Activated T-helper 17 cell treated with anti-CD3 and anti-CD28 coated beads, Interleukin-2, amount 50 U/mL, for 72 hours (primary cell): Measurements from ENCODE around the gene RMDN2. TPM values are rescaled to one million over a fixed set of nuclear protein-coding genes. Genes with fewer than 3 reads are reported as not detected.
"Not testable (repeated sequence)": the region's sequence is repeated elsewhere in the genome, so short reads cannot be mapped to it uniquely, and the experiment has no call there.

Source experiments
- ATAC-seq: fragments of 150-1000 bp; cut with Tn5 transposase; replicated peaks from 2 replicates; pipeline ENCODE4 v1.10.0; 2021; ENCODE audit warnings: mild to moderate bottlenecking, moderate library complexity
- H3K27ac Mint-ChIP-seq: one replicate; pipeline ENCODE4 v1.8.0; 2022; ENCODE audit warnings: mixed read lengths
- H3K27me3 Mint-ChIP-seq: one replicate; pipeline ENCODE4 v1.8.0; 2022; ENCODE audit warnings: mixed read lengths
- H3K36me3 Mint-ChIP-seq: one replicate; pipeline ENCODE4 v1.8.0; 2022; ENCODE audit warnings: low read depth, mild to moderate bottlenecking, mixed read lengths
- H3K4me1 Mint-ChIP-seq: one replicate; pipeline ENCODE4 v1.8.0; 2022; ENCODE audit warnings: mixed read lengths
- H3K4me3 Mint-ChIP-seq: one replicate; pipeline ENCODE4 v1.8.0; 2022; ENCODE audit warnings: mild to moderate bottlenecking, mixed read lengths
- H3K9me3 Mint-ChIP-seq: one replicate; pipeline ENCODE4 v1.8.0; 2022; ENCODE audit warnings: mixed read lengths
- total RNA-seq, 2 donors: library from RNA; stranded (reverse); gene quantifications; one replicate each; pipeline ENCODE4 v1.2.3, GENCODE V29; 2022

Gene RMDN2
- total RNA-seq, 2 donors from 2014 or later = 1.4 to 2.0 TPM

DNA sequence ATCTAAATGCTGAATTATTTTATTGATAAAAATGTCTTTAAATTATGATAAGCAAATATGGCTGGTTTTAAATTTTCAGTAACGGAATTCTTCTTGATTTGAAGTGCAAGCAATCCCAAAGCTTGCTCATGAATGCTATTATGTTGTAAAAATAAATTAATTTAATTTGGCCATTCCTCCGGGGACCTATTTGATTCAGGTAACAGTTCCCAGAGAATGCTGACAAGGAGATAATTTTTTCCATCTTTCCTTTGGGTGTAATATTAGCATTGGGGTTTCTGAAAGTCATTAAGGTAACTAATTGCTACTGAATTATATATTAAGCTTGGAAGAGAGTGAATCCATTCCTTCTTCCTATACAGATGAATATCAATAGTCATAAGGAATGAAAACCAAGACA, 12.5 kb upstream of the RMDN2 start:
- H3K4me3 Mint-ChIP-seq = no peak overlapping the region
- no peaks in the 10 kb centered on the region for H3K4me1 Mint-ChIP-seq
- no peaks in the 10 kb centered on the region for H3K27me3 Mint-ChIP-seq
- H3K36me3 Mint-ChIP-seq = no peaks in the 10 kb centered on the region
- no peak for ATAC-seq
- no peaks in the 10 kb centered on the region for H3K9me3 Mint-ChIP-seq
- H3K27ac Mint-ChIP-seq = no peak overlapping the region

DNA sequence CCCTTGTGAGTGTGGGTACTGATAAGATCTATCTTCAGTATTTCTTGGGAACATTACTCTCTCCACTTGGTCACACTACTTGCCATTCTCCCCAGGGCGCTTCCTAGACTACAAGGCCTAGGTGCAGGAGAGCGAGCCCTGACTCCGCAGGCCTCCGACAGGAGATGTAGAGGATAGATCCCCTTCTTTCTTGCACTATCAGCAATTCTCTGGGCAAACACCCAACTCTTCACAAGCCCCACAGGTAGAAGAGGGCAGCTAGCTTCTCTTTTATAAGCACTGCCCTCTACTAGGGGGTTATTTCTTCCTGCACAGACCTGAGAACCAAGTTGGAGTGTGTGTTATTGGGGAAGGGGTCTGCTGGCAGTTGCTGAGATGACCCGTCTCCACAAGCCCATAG, 10.7 kb upstream of the RMDN2 start:
- H3K36me3 Mint-ChIP-seq = no peaks in the 10 kb centered on the region
- no peak for ATAC-seq

DNA sequence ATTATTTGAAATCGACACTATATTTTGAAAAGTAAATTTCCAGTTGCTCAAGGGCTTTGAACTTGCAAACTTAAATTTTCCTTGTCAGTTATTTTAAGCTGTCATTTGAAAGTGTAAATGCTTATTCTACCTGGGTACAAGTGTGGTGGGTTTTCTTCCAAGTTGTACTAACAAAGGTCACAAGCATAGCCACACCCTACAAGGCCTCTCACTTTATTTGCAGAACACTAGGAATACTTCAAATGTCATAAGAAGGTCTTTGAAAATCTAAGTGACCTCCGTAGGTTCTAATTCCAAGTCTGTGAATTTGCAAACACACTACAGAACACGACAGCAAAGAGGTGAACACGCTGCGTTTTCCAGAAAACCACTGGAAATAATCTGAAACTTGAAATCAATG, 9.3 kb upstream of the RMDN2 start:
- Mint-ChIP-seq H3K36me3 (no peaks in the 10 kb centered on the region), H3K9me3 (no peaks in the 10 kb centered on the region), H3K27me3 (peaks cover 7% of the 10 kb centered on the region), H3K27ac (no peak overlapping the region), H3K4me1 (no peaks in the 10 kb centered on the region), H3K4me3 (no peak overlapping the region)
- no peak for ATAC-seq

More for the DNA sequence above, 10.7 kb upstream of the RMDN2 start:
- no peak overlapping the region for H3K4me3 Mint-ChIP-seq
- H3K27me3 Mint-ChIP-seq = peaks cover 5% of the 10 kb centered on the region
- H3K9me3 Mint-ChIP-seq = no peaks in the 10 kb centered on the region
- no peak overlapping the region for H3K27ac Mint-ChIP-seq
- no peaks in the 10 kb centered on the region for H3K4me1 Mint-ChIP-seq

DNA sequence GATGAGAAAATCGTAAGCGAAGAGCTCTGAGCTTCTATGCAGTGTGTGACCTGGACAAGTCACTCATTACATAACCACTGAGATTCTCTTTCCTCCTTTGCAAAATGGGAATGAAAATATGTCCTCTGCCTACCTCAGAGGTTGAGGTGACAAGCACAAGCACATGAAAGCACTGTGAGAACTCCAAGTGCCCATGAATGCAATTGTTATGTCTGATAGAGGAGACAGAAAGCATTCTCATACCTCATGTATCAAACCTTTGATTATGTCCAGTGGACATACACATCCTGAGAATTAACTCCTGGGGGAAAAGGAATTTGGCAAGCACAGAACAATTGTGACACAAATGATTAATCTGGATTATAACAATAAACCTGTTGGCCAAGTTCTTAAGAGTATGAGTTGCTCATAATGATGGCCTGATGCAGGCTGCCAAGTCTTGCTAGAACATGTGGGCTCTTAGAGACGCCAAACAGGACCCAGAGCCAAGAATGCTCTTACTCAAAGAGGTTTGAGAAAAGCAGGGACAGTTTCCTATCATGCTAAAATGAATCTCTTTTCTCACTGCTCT, 8.5 kb upstream of the RMDN2 start:
- Mint-ChIP-seq H3K4me3 (no peak overlapping the region), H3K27me3 (peaks cover 7% of the 10 kb centered on the region), H3K9me3 (no peaks in the 10 kb centered on the region), H3K4me1 (no peaks in the 10 kb centered on the region), H3K36me3 (no peaks in the 10 kb centered on the region), H3K27ac (no peak overlapping the region)
- ATAC-seq = no peak

DNA sequence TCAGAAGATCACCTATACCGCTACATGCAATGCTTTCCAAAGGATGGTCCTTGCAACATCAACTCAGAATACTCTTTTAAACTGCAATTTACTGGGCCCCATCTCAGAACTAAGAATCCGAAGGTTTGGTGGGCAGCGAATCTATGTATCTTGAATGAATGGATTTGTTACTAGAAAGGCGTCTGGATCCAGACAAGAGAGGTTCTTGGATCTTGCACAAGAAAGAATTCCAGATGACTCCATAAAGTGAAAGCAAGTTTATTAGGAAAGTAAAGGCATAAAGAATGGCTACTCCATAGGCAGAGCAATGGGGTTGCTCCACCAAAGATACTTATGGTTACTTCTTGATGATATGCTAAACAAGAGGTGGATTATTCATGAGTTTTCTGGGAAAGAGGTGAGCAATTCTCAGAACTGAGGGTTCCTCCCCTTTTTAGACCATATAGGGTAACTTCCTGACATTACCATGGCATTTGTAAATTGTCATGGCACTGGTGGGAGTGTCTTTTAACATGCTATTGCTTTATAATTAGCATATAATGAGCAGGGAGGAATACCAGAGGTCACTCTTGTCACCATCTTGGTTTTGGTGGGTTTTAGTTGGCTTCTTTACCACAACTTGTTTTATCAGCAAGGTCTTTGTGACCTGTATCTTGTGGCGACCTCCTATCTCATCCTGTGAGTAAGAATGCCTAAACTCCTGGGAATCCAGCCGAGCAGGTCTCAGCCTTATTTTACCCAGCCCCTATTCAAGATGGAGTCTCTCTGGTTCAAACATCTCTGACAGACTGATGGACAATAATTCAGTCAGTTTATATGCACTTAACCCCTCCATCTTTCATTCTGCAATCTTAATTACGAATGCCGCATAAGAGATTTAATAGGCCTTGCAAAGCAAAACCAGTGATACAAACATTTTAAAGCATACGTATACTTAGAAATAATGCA, 7.5 kb upstream of the RMDN2 start:
- Mint-ChIP-seq H3K27me3 (peaks cover 9% of the 10 kb centered on the region), H3K9me3 (no peaks in the 10 kb centered on the region), H3K27ac (no peak overlapping the region), H3K36me3 (no peaks in the 10 kb centered on the region), H3K4me1 (no peaks in the 10 kb centered on the region), H3K4me3 (no peak overlapping the region)
- ATAC-seq = no peak

DNA sequence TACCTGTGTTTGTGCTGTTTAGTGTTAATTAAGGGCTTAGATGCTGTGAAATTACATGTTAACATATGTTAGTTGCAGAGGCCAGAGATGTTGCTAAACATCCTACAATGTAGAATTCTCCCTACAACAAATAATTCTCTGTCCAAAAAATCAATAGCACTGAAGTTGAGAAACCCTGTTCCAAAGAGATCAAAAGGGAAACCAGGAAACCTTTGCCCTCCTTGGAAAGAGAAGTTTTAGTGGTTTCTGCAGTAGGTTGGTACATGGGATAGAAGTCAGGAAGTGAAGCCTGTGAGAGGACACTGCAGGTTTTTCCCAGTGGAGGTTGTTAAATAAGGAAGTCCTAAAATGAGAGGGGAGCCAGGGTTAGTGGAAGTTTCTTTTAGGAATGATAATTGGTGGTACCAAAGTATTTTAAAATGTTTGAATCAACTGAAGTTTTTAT, 6.3 kb upstream of the RMDN2 start:
- H3K4me1 Mint-ChIP-seq = no peaks in the 10 kb centered on the region
- no peak overlapping the region for H3K4me3 Mint-ChIP-seq
- H3K27me3 Mint-ChIP-seq = peaks cover 10% of the 10 kb centered on the region
- H3K9me3 Mint-ChIP-seq = no peaks in the 10 kb centered on the region
- H3K27ac Mint-ChIP-seq = no peak overlapping the region
- no peaks in the 10 kb centered on the region for H3K36me3 Mint-ChIP-seq
- ATAC-seq = no peak

DNA sequence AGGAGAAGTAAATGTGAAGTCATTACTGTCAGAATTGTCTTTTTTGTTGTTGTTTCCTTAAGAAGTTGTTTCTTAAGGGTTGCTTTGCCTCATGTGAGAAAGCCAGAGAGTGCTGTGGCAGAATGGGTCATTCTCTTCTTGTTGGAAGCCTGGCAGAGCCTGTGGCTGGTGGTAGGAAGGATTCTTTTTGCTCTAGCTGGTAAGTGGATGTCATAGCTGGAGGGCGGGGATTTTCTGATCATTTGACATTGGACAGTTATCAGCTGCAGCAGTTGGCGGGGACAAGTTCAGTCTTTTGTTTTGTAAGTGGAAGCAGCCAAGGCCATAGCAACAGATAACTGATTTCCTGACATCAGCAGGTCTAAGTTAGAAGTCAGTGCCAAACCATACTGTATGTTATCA, 5.5 kb upstream of the RMDN2 start:
- no peak for ATAC-seq
- no peak overlapping the region for H3K27ac Mint-ChIP-seq
- H3K9me3 Mint-ChIP-seq = no peaks in the 10 kb centered on the region
- no peaks in the 10 kb centered on the region for H3K4me1 Mint-ChIP-seq
- H3K36me3 Mint-ChIP-seq = no peaks in the 10 kb centered on the region
- no peak overlapping the region for H3K4me3 Mint-ChIP-seq
- H3K27me3 Mint-ChIP-seq = peaks cover 10% of the 10 kb centered on the region

DNA sequence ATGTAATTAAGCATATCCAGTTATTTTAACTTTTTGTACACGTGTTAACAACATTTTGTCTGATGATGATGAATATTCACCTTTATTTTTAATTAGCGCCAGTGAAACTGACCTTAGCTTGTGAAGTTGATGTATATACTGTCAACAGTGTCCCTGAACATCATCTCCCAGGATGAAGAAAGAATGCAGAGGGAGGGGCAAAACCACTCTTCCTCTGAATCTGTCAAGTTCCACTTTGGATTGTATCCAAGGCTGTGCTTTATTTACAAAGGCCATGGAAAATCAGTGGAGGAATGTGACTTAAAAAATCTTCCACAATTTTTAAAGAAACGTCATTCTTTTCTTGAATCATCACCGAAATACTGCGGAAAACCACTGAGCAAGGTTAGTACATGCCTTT, 4.5 kb upstream of the RMDN2 start:
- H3K4me3 Mint-ChIP-seq = no peak overlapping the region
- H3K27me3 Mint-ChIP-seq = peaks cover 10% of the 10 kb centered on the region

DNA sequence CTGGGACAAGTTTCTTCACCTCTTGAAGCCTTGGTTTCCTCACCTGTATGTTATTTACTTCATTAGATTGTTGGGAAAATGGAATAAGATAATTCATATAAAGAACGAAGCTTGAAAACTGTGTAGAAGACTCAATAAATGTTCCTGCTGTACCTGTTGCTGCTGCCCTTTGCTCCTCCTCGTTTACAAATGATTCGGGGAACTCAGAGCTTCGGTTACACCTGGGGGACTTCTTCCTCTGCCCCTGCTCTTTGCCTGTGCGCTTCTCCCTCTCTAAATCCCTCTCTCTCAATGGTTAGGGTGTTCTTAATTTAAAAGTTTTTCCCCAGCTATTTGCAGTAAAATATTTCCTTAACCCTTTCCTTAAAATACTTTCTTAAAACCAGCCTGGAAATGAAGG, 3.3 kb upstream of the RMDN2 start:
- no peak for ATAC-seq
- Mint-ChIP-seq H3K9me3 (no peaks in the 10 kb centered on the region), H3K27ac (no peak overlapping the region), H3K4me3 (no peak overlapping the region), H3K36me3 (no peaks in the 10 kb centered on the region), H3K4me1 (no peaks in the 10 kb centered on the region), H3K27me3 (peaks cover 10% of the 10 kb centered on the region)

More for the DNA sequence above, 4.5 kb upstream of the RMDN2 start:
- H3K27ac Mint-ChIP-seq = no peak overlapping the region
- H3K36me3 Mint-ChIP-seq = no peaks in the 10 kb centered on the region
- no peaks in the 10 kb centered on the region for H3K4me1 Mint-ChIP-seq
- no peak for ATAC-seq
- no peaks in the 10 kb centered on the region for H3K9me3 Mint-ChIP-seq

DNA sequence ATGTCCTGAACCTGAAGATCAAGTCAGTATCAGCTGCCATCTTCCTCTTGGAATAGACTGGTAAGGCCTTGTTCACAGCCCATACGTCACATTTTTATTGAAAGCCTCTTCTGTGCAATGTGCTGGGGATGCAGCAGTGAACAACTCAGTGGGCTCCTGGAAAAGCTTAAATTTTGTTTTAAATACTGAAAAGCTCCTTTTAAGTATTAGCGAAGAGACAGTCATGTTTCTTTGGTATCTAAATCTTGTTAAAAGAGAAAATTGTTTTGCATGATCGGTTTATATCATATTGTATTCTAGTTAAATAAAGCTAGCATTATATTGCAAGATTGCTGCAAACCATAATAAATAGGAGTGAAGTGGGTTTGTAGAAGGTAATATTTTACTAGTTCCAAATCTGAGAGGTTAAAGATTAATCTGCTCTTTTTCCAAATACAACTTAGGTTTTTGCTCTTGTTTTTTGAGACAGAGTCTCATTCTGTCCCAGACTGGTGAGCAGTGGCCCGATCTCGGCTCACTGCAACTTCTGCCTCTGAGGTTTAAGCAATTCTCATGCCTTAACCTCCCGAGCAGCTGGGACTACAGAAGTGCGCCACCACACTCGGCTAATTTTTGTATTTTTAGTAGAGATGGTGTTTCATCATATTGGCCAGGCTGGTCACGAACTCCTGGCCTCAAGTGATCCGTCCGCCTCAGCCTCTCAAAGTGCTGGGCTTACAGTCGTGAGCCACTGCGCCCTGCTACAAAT, 1.6 kb upstream of the RMDN2 start:
- Mint-ChIP-seq H3K27me3 (peaks cover 10% of the 10 kb centered on the region), H3K4me1 (no peaks in the 10 kb centered on the region), H3K4me3 (peak overlapping the region; percentile 93), H3K36me3 (no peaks in the 10 kb centered on the region), H3K9me3 (no peaks in the 10 kb centered on the region), H3K27ac (no peak overlapping the region)
- no peak for ATAC-seq

DNA sequence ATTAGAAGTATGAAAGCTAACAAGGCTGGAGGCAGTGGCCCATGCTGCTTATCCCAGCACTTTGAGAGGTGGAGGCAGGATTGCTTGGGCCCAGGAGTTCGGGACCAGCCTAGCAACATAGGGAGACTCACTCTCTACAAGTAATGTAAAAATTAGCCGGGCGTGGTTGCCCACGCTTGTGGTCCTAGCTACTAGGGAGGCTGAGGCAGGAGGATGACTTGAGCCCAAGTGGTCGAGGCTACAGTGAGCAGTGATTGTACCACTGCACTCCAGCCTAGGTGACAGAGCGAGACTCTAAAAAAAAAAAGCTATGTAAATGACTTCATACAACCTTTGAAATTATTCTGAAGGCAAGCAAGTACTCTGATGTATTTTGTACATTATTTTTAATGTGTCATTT, 1.5 kb downstream of the RMDN2 start:
- no peak for ATAC-seq
- Mint-ChIP-seq H3K9me3 (no peaks in the 10 kb centered on the region), H3K36me3 (peaks cover 5% of the 10 kb centered on the region), H3K27ac (no peak overlapping the region), H3K27me3 (peaks cover 3% of the 10 kb centered on the region), H3K4me3 (no peak overlapping the region), H3K4me1 (no peaks in the 10 kb centered on the region)

DNA sequence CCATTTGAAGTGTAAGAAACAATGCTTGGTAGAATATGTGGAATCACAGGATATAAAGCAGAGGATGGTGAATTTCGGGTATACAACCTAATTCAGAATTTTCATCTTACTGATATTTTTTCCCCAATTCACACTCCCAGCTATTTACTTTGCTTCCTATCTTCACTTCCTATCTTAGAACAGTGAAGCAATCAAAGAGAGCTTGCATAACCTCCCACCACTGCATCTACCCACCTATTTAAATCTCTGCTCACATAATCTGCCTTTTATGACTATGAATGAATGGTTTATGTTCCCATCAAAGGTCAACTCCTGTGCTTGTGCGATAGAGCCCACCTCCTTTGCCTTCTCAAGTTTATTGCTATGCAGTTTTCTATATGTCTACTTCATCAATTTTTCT, 3.3 kb downstream of the RMDN2 start:
- H3K36me3 Mint-ChIP-seq = peaks cover 6% of the 10 kb centered on the region
- H3K4me1 Mint-ChIP-seq = no peaks in the 10 kb centered on the region
- no peaks in the 10 kb centered on the region for H3K27me3 Mint-ChIP-seq
- ATAC-seq = no peak
- no peaks in the 10 kb centered on the region for H3K9me3 Mint-ChIP-seq
- H3K4me3 Mint-ChIP-seq = no peak overlapping the region
- no peak overlapping the region for H3K27ac Mint-ChIP-seq

DNA sequence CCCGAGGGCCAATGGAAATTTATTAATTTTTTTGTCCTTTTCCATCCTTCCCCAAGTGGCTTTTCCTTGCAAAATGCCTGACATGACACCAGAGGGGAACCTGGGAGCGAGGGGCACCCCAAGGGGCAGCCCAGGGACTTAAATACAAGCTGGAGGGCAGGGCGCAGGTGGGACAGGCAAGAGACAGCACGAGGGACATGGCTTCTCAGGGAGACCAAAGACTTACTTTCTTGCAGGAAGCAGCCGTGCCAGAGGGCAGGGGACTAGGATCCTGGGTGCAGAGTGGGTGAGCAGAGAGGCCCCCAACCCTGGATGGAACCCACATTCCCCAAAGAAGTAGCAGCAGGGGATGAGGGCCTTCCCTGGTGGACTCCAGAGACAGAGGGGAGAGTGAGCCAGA, 5.3 kb downstream of the RMDN2 start:
- H3K4me1 Mint-ChIP-seq, H3K9me3 Mint-ChIP-seq, ATAC-seq, H3K27me3 Mint-ChIP-seq, H3K4me3 Mint-ChIP-seq, H3K27ac Mint-ChIP-seq, H3K36me3 Mint-ChIP-seq: not testable (repeated sequence)

DNA sequence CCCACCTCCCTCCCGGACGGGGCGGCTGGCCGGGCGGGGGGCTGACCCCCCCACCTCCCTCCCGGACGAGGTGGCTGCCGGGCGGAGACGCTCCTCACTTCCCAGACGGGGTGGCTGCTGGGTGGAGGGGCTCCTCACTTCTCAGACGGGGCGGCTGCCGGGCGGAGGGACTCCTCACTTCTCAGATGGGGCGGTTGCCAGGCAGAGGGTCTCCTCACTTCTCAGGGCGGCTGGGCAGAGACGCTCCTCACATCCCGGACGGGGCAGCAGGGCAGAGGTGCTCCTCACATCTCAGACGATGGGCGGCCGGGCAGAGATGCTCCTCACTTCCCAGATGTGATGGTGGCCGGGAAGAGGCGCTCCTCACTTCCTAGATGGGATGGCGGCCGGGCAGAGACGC, 7.8 kb downstream of the RMDN2 start:
- not testable (repeated sequence) for H3K27me3 Mint-ChIP-seq, H3K4me3 Mint-ChIP-seq, H3K27ac Mint-ChIP-seq, H3K9me3 Mint-ChIP-seq, ATAC-seq, H3K36me3 Mint-ChIP-seq
- H3K4me1 Mint-ChIP-seq = peaks cover 14% of the 10 kb centered on the region
